Loucy (cell line): ENCODE results near the gene LRIG1.

ENCODE experiments used
- H2AFZ ChIP-seq: fragments of 200-600 bp; sonication (generic); 2 replicates; pipeline ENCODE4 v1.6.0; 2016; ENCODE audit warnings: antibody characterized with exemption, mild to moderate bottlenecking, low read length, moderate library complexity
- H3F3A ChIP-seq: fragments of 200-600 bp; 2 replicates; pipeline ENCODE4 v1.6.0; 2016; ENCODE audit warnings: antibody characterized with exemption, low read depth, mild to moderate bottlenecking
- H3K27me3 ChIP-seq: fragments of 200-600 bp; sonication (generic); 2 replicates; pipeline ENCODE4 v1.6.1; 2014; ENCODE audit warnings: low read length, mild to moderate bottlenecking; ENCODE audit not compliant: insufficient read depth, poor library complexity, severe bottlenecking
- H3K36me3 ChIP-seq: fragments of 200-600 bp; sonication (generic); 2 replicates; pipeline ENCODE4 v1.6.1; 2016; ENCODE audit warnings: low read length; ENCODE audit not compliant: insufficient read depth
- H3K4me1 ChIP-seq: fragments of 200-600 bp; sonication (generic); 2 replicates; pipeline ENCODE4 v1.5.1; 2014; ENCODE audit warnings: low read length, mild to moderate bottlenecking; ENCODE audit not compliant: insufficient read depth, poor library complexity, severe bottlenecking
- H3K4me2 ChIP-seq: fragments of 200-600 bp; sonication (generic); 2 replicates; pipeline ENCODE4 v1.6.0; 2014; ENCODE audit warnings: antibody characterized with exemption, low read length, low read depth, mild to moderate bottlenecking; ENCODE audit not compliant: poor library complexity, severe bottlenecking
- H3K4me3 ChIP-seq: fragments of 200-600 bp; sonication (generic); 2 replicates; pipeline ENCODE4 v1.5.1; 2014; ENCODE audit warnings: low read length, mild to moderate bottlenecking, mixed read lengths; ENCODE audit not compliant: poor library complexity, severe bottlenecking
- H3K79me2 ChIP-seq: fragments of 200-600 bp; sonication (generic); 2 replicates; pipeline ENCODE4 v1.6.1; 2014; ENCODE audit warnings: low read length; ENCODE audit not compliant: insufficient read depth
- H3K9ac ChIP-seq: fragments of 200-600 bp; sonication (generic); 2 replicates; pipeline ENCODE4 v1.6.0; 2014; ENCODE audit warnings: mild to moderate bottlenecking, low read depth, low read length, moderate library complexity; ENCODE audit not compliant: poor library complexity, severe bottlenecking
- H3K9me2 ChIP-seq: fragments of 200-600 bp; sonication (generic); replicated peaks from 2 replicates; pipeline ENCODE4 v1.6.1; 2016; ENCODE audit warnings: low read depth, low read length, mixed read lengths
- H3K9me3 ChIP-seq: fragments of 200-600 bp; sonication (generic); 2 replicates; pipeline ENCODE4 v1.6.1; 2014; ENCODE audit warnings: mild to moderate bottlenecking, antibody characterized with exemption, low read length, low read depth; ENCODE audit not compliant: insufficient read depth
- H4K20me1 ChIP-seq: fragments of 200-600 bp; sonication (generic); 2 replicates; pipeline ENCODE4 v1.6.0; 2014; ENCODE audit warnings: antibody characterized with exemption, low read length, mild to moderate bottlenecking; ENCODE audit not compliant: insufficient read depth, poor library complexity, severe bottlenecking
- CTCF ChIP-seq: fragments of 200-600 bp; sonication (generic); conservative IDR thresholded peaks from 2 replicates; pipeline ENCODE4 v1.5.1; 2014; ENCODE audit warnings: mild to moderate bottlenecking, antibody characterized with exemption, low read length
- EZH2phosphoT487 ChIP-seq: fragments of 200-600 bp; IDR thresholded peaks from 2 replicates; pipeline ENCODE4 v1.6.1; 2018; ENCODE audit warnings: antibody characterized with exemption, mild to moderate bottlenecking, moderate library complexity, borderline replicate concordance

LRIG1 gene

GRCh38 chr3:66383023-66383422 lies 117.8 kb downstream of the LRIG1 start:
- no peak overlapping the region for H2AFZ ChIP-seq
- peaks cover 16% of the 10 kb centered on the region for H3K79me2 ChIP-seq
- H3K9me3 ChIP-seq = no peaks in the 10 kb centered on the region
- no peaks in the 10 kb centered on the region for H3K27me3 ChIP-seq
- H3K9me2 ChIP-seq = no peaks in the 10 kb centered on the region
- H3K4me1 ChIP-seq = peaks cover 28% of the 10 kb centered on the region
- H4K20me1 ChIP-seq = no peaks in the 10 kb centered on the region
- no peak overlapping the region for H3K4me2 ChIP-seq
- no peak for TF ChIP-seq EZH2phosphoT487
- TF ChIP-seq CTCF = no peak
- peaks cover 91% of the 10 kb centered on the region for H3K36me3 ChIP-seq
- H3K4me3 ChIP-seq = no peak overlapping the region
- peaks cover 10% of the 10 kb centered on the region for H3F3A ChIP-seq
- no peak overlapping the region for H3K9ac ChIP-seq

- Histone ChIP-seq H3K9ac (no peak overlapping the region), H3K79me2 (peaks cover 9% of the 10 kb centered on the region), H3K9me2 (no peaks in the 10 kb centered on the region), H3F3A (peaks cover 19% of the 10 kb centered on the region), H2AFZ (no peak overlapping the region), H3K36me3 (peaks cover 92% of the 10 kb centered on the region), H3K4me3 (no peak overlapping the region), H3K9me3 (no peaks in the 10 kb centered on the region), H3K4me1 (peaks cover 31% of the 10 kb centered on the region), H3K27me3 (no peaks in the 10 kb centered on the region), H3K4me2 (no peak overlapping the region), H4K20me1 (no peaks in the 10 kb centered on the region)
- TF ChIP-seq EZH2phosphoT487 (no peak), CTCF (no peak)
Observed at GRCh38 chr3:66382142-66382541, 118.7 kb downstream of the LRIG1 start.

GRCh38 chr3:66381626-66382025 lies 119.2 kb downstream of the LRIG1 start:
- Histone ChIP-seq H3K9me2 (no peaks in the 10 kb centered on the region), H3K36me3 (peaks cover 93% of the 10 kb centered on the region), H3K4me3 (no peak overlapping the region), H3K9ac (no peak overlapping the region), H3K27me3 (no peaks in the 10 kb centered on the region), H3K79me2 (peaks cover 4% of the 10 kb centered on the region), H2AFZ (no peak overlapping the region), H3K9me3 (no peaks in the 10 kb centered on the region), H4K20me1 (no peaks in the 10 kb centered on the region), H3F3A (peaks cover 21% of the 10 kb centered on the region), H3K4me1 (peaks cover 31% of the 10 kb centered on the region), H3K4me2 (no peak overlapping the region)
- TF ChIP-seq EZH2phosphoT487 = no peak
- TF ChIP-seq CTCF = no peak
